MM.1S (cell line): ENCODE measurements around the gene PRKD1.

Experiments used
- DNase-seq: peaks from one replicate; pipeline ENCODE4 v3.0.0-alpha.2; 2015
- H2AFZ ChIP-seq: fragments of 300-600 bp; sonication (generic); 2 replicates; pipeline ENCODE4 v1.6.0; 2016; ENCODE audit warnings: antibody characterized with exemption, low read length
- H3F3A ChIP-seq: fragments of 300-600 bp; sonication (generic); 2 replicates; pipeline ENCODE4 v1.6.1; 2016; ENCODE audit warnings: mild to moderate bottlenecking, antibody characterized with exemption, low read length, moderate library complexity, mixed read lengths; ENCODE audit not compliant: insufficient read depth
- H3K27ac ChIP-seq: fragments of 300-600 bp; sonication (generic); 2 replicates; pipeline ENCODE4 v1.5.1; 2016; ENCODE audit warnings: mild to moderate bottlenecking, low read length
- H3K27me3 ChIP-seq: fragments of 300-600 bp; sonication (generic); replicated peaks from 2 replicates; pipeline ENCODE4 v1.6.0; 2016; ENCODE audit warnings: low read length; ENCODE audit not compliant: insufficient read depth
- H3K36me3 ChIP-seq: fragments of 300-600 bp; sonication (generic); replicated peaks from 2 replicates; pipeline ENCODE4 v1.6.1; 2016; ENCODE audit warnings: mild to moderate bottlenecking, low read length, mixed read lengths; ENCODE audit not compliant: insufficient read depth
- H3K4me1 ChIP-seq: fragments of 300-600 bp; sonication (generic); 2 replicates; pipeline ENCODE4 v1.6.1; 2016; ENCODE audit warnings: low read length, mixed read lengths
- H3K4me2 ChIP-seq: fragments of 300-600 bp; sonication (generic); 2 replicates; pipeline ENCODE4 v1.6.0; 2016; ENCODE audit warnings: low read depth, low read length
- H3K4me3 ChIP-seq: fragments of 300-600 bp; sonication (generic); 2 replicates; pipeline ENCODE4 v1.5.1; 2016; ENCODE audit warnings: low read length, mixed read lengths
- H3K79me2 ChIP-seq: fragments of 300-600 bp; sonication (generic); 2 replicates; pipeline ENCODE4 v1.6.1; 2016; ENCODE audit warnings: mixed run types, low read length, mixed read lengths
- H3K9ac ChIP-seq: fragments of 300-600 bp; sonication (generic); 2 replicates; pipeline ENCODE4 v1.6.1; 2016; ENCODE audit warnings: low read length, mixed read lengths
- H3K9me2 ChIP-seq: fragments of 300-600 bp; sonication (generic); replicated peaks from 2 replicates; pipeline ENCODE4 v1.6.1; 2016; ENCODE audit warnings: mild to moderate bottlenecking, low read length, mixed read lengths; ENCODE audit not compliant: insufficient read depth
- H3K9me3 ChIP-seq: fragments of 300-600 bp; sonication (generic); replicated peaks from 2 replicates; pipeline ENCODE4 v1.6.1; 2016; ENCODE audit warnings: mild to moderate bottlenecking, low read length, mixed read lengths; ENCODE audit not compliant: insufficient read depth
- H4K20me1 ChIP-seq: fragments of 300-600 bp; sonication (generic); 2 replicates; pipeline ENCODE4 v1.6.1; 2016; ENCODE audit warnings: mild to moderate bottlenecking, low read length, moderate library complexity, mixed read lengths; ENCODE audit not compliant: insufficient read depth
- EZH2 ChIP-seq: fragments of 300-600 bp; sonication (generic); optimal IDR thresholded peaks from 2 replicates; pipeline ENCODE3; 2017; ENCODE audit warnings: low read depth, mild to moderate bottlenecking, antibody characterized with exemption, low read length, mixed read lengths
- EZH2phosphoT487 ChIP-seq: fragments of 300-600 bp; sonication (generic); IDR thresholded peaks from 2 replicates; pipeline ENCODE4 v1.6.1; 2018; ENCODE audit warnings: antibody characterized with exemption, low read length
- TF ChIP-seq, protein P1 (sequence below): fragments of 300-600 bp; sonication (generic); IDR thresholded peaks from 2 replicates; pipeline ENCODE4 v1.5.1; 2016; ENCODE audit warnings: antibody characterized with exemption, low read length, mixed read lengths

PRKD1 gene

DNA sequence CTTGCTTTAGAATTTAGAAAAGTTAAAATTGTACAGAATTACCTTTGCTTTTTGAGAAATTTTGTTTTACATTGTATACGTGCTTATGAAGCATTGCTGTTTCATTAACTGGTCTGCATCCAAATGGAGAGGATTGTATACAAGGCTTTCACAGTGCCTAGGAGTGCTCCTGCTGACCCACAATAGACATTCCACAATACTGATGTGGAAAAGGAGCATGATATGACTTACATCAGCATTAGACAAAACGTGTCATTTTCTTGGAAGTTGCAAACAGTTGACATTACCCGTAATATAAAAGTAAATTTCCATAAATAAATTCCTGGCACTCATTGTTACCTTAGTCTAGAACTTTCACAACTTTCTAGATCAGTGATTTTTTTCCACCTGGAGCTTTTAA is 1.9 kb downstream of the PRKD1 start:
- Histone ChIP-seq H3F3A (0 out of 2 replicates have a peak, but pooled peaks cover 3% of the 10 kb centered on the region), H2AFZ (no peak overlapping the region), H3K9me2 (no peaks in the 10 kb centered on the region), H3K9me3 (no peaks in the 10 kb centered on the region), H3K4me1 (no peaks in the 10 kb centered on the region), H3K4me2 (peak overlapping the region; percentile 86), H3K79me2 (no peaks in the 10 kb centered on the region), H3K27ac (no peak overlapping the region), H4K20me1 (no peaks in the 10 kb centered on the region), H3K36me3 (no peaks in the 10 kb centered on the region), H3K4me3 (no peak overlapping the region), H3K9ac (no peak overlapping the region), H3K27me3 (no peaks in the 10 kb centered on the region)
- TF ChIP-seq EZH2, result no peak
- TF ChIP-seq EZH2phosphoT487, result no peak
- TF ChIP-seq, protein P1, sequence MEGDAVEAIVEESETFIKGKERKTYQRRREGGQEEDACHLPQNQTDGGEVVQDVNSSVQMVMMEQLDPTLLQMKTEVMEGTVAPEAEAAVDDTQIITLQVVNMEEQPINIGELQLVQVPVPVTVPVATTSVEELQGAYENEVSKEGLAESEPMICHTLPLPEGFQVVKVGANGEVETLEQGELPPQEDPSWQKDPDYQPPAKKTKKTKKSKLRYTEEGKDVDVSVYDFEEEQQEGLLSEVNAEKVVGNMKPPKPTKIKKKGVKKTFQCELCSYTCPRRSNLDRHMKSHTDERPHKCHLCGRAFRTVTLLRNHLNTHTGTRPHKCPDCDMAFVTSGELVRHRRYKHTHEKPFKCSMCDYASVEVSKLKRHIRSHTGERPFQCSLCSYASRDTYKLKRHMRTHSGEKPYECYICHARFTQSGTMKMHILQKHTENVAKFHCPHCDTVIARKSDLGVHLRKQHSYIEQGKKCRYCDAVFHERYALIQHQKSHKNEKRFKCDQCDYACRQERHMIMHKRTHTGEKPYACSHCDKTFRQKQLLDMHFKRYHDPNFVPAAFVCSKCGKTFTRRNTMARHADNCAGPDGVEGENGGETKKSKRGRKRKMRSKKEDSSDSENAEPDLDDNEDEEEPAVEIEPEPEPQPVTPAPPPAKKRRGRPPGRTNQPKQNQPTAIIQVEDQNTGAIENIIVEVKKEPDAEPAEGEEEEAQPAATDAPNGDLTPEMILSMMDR, result no peak
- DNase-seq, result no peak

DNA sequence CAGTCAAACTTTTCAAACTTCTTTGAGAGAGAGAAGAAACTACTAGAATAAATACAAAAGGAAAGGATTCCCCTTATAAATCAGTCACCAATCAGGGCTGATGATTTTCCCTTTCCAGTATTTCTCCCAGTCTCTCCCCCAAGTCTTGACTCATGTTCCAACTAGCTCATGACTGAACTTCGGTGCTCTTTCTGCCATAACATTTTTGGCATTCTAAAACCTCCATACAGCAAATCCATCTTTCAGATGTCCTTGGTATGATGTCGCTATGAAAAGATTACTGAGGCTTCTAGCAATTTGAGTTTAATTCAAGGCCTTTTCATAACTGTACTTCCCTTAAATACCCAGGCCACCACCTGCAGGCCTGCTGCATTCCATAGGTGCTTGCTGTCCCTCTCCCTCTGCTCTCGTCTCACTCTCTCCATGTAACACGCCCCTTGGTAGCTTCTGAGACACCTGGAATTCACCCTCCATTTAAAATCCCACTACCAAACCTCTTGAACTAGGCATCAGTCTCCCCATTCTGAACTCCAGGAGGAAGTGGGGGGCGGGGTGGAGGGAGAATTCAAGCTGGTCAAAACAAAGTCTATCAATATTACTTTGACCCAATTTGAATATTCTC is 2.4 kb downstream of the PRKD1 start:
- no peaks in the 10 kb centered on the region for H3K27me3 ChIP-seq
- no peaks in the 10 kb centered on the region for H3K36me3 ChIP-seq
- no peaks in the 10 kb centered on the region for H3K9me2 ChIP-seq
- H3K4me2 ChIP-seq, result no peak overlapping the region; the same call in 1 of the 2 replicates
- H3K79me2 ChIP-seq, result no peaks in the 10 kb centered on the region
- no peak overlapping the region for H3K4me3 ChIP-seq
- TF ChIP-seq EZH2phosphoT487, result no peak
- TF ChIP-seq, protein P1, result no peak
- no peak for TF ChIP-seq EZH2
- no peaks in the 10 kb centered on the region for H3K4me1 ChIP-seq
- H2AFZ ChIP-seq, result no peak overlapping the region
- no peaks in the 10 kb centered on the region for H3K9me3 ChIP-seq
- 0 out of 2 replicates have a peak, but pooled peaks cover 3% of the 10 kb centered on the region for H3F3A ChIP-seq
- no peak overlapping the region for H3K27ac ChIP-seq
- H3K9ac ChIP-seq, result no peak overlapping the region
- DNase-seq, result no peak
- H4K20me1 ChIP-seq, result no peaks in the 10 kb centered on the region

DNA sequence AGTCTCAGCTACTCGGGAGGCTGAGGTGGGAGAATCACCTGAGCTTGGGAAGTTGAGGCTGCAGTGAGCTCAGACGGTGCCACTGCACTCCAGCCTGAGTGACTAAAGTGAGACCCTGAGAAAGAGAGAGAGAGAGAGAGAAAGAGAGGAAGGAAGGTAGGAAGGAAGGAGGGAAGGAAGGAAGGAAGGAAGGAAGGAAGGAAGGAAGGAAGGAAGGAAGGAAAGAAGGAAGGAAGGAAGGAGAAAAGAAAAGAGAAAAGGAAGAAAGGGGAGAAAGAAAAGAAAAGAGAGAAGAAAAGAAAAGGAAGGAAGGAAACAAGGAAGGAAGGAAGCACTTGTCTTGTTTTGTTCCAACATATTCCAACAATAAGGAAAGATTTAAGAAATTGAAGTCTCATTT is 7.8 kb downstream of the PRKD1 start:
- DNase-seq, result no peak
- no peaks in the 10 kb centered on the region for H3K9me2 ChIP-seq
- no peaks in the 10 kb centered on the region for H4K20me1 ChIP-seq
- no peak overlapping the region for H3K9ac ChIP-seq
- no peak overlapping the region for H3K4me3 ChIP-seq
- TF ChIP-seq, protein P1, result no peak
- TF ChIP-seq EZH2phosphoT487 (no peak), EZH2 (no peak)
- H3K79me2 ChIP-seq, result no peaks in the 10 kb centered on the region
- H3F3A ChIP-seq, result no peaks in the 10 kb centered on the region
- H3K36me3 ChIP-seq, result no peaks in the 10 kb centered on the region
- no peak overlapping the region for H2AFZ ChIP-seq
- H3K4me1 ChIP-seq, result no peaks in the 10 kb centered on the region
- no peak overlapping the region for H3K27ac ChIP-seq
- H3K9me3 ChIP-seq, result no peaks in the 10 kb centered on the region
- no peak overlapping the region for H3K4me2 ChIP-seq
- no peaks in the 10 kb centered on the region for H3K27me3 ChIP-seq
